ENCODE measurements around the gene GSTA1. TPM values are rescaled to one million over a fixed set of nuclear protein-coding genes. Genes with fewer than 3 reads are reported as not detected.

GSTA1 gene
- total RNA-seq, 1 experiment from 2014 or later: not detected

GRCh38 chr6:52788478-52788877 is 15.1 kb downstream of the GSTA1 start:
- no peak overlapping the region for H3T11ph ChIP-seq (ENCODE audit: low read length)

More at GRCh38 chr6:52788478-52788877, 15.1 kb downstream of the GSTA1 start:
- no peak overlapping the region for H4K8ac ChIP-seq (replicated peaks; ENCODE audit: insufficient read length, low read depth, low read length)
- Mint-ChIP-seq H3K36me3 (ENCODE audit: insufficient read depth in 1 of 3, low read depth in 3 of 3) (peaks cover 3 to 13% (median 5%) of the 10 kb centered on the region in 3 experiments), H3K9me3 (peaks cover 11 to 22% of the 10 kb centered on the region in 2 experiments), H3K4me3 (no peak overlapping the region), H3K27ac (no peak overlapping the region), H3K27me3 (ENCODE audit: low read depth) (no peaks in the 10 kb centered on the region; the same call in 1 of the 2 replicates), H3K4me1 (peaks cover 0 to 8% of the 10 kb centered on the region in 2 experiments; a peak in 2 of 4 replicates)
- no peaks in the 10 kb centered on the region for H3K23me2 ChIP-seq (ENCODE audit: insufficient read length, low read depth, low read length, poor library complexity, severe bottlenecking)
- no CpG with 5 or more reads among the region's 3 CpGs for WGBS (ENCODE audit: extremely low coverage, insufficient read length, low lambda C conversion rate)
- H2BK12ac ChIP-seq (ENCODE audit: insufficient read length, low read depth, low read length): no peak overlapping the region
- H4K91ac ChIP-seq (ENCODE audit: insufficient read length, low read depth, low read length): no peak overlapping the region
- no peak overlapping the region for H3K27ac ChIP-seq (ENCODE audit: insufficient read length, low read depth, low read length)
- no peak overlapping the region for H2AK5ac ChIP-seq (ENCODE audit: insufficient read length, low read length)
- no peaks in the 10 kb centered on the region for H4K20me1 ChIP-seq (ENCODE audit: control insufficient read depth, insufficient read depth, insufficient read length)
- no peak for TF ChIP-seq CTCF (conservative IDR thresholded peaks at IDR 0.05)
- no peak overlapping the region for H3K23ac ChIP-seq (ENCODE audit: insufficient read length, low read depth, low read length)
- H3K79me1 ChIP-seq (ENCODE audit: insufficient read depth, low read depth, low read length, poor library complexity, severe bottlenecking): no peaks in the 10 kb centered on the region
- no peak overlapping the region for H2BK5ac ChIP-seq (ENCODE audit: insufficient read length, low read length)
- no peak overlapping the region for H3K9ac ChIP-seq (ENCODE audit: extremely low read depth, insufficient read length, low read length)
- H3K27me3 ChIP-seq (ENCODE audit: insufficient read depth, low read length): no peaks in the 10 kb centered on the region
- H3K9me3 ChIP-seq (ENCODE audit: control insufficient read depth, low read depth, low read length): no peaks in the 10 kb centered on the region
- H2BK20ac ChIP-seq (ENCODE audit: low read depth, low read length, poor library complexity, severe bottlenecking): no peak overlapping the region
- no peak overlapping the region for H3K4ac ChIP-seq (ENCODE audit: low read depth, low read length)
- no peak overlapping the region for H2BK120ac ChIP-seq (ENCODE audit: low read depth, low read length, poor library complexity, severe bottlenecking)
- H3K14ac ChIP-seq (ENCODE audit: insufficient read depth, low read length): no peak overlapping the region
- no peak overlapping the region for H2AFZ ChIP-seq (ENCODE audit: low read length)
- H4K5ac ChIP-seq (ENCODE audit: insufficient read length, low read depth, low read length): no peak overlapping the region
- no peaks in the 10 kb centered on the region for H3K4me1 ChIP-seq (ENCODE audit: insufficient read depth, low read length)
- no peak overlapping the region for H3K18ac ChIP-seq (ENCODE audit: insufficient read length, low read depth, low read length)
- no peaks in the 10 kb centered on the region for H3K79me2 ChIP-seq (ENCODE audit: insufficient read depth, low read length)
- no peak overlapping the region for H2BK15ac ChIP-seq (ENCODE audit: low read depth, low read length)
- DNase-seq: no peak
- no peak overlapping the region for H3K56ac ChIP-seq (ENCODE audit: insufficient read length, low read depth, low read length)
- H3K4me2 ChIP-seq (ENCODE audit: insufficient read depth, insufficient read length, low read length): no peak overlapping the region

Measured in H9 (cell line).